Measurements from ENCODE around the gene ACSM2A. TPM values are rescaled to one million over a fixed set of nuclear protein-coding genes. Genes with fewer than 3 reads are reported as not detected.

Gene ACSM2A
- polyA plus RNA-seq, 1 experiment: not detected

GRCh38 chr16:20504418-20504817 lies 53.1 kb downstream of the ACSM2A start:
- TF ChIP-seq CTCF (IDR thresholded peaks at IDR 0.05; ENCODE audit: low read depth, low read length): no peak
- Histone ChIP-seq H3K4me3 (ENCODE audit: low read depth, low read length) (no peak overlapping the region), H3K27ac (ENCODE audit: low read depth, low read length) (no peak overlapping the region), H3K9me3 (ENCODE audit: control insufficient read depth, insufficient read depth, low read length) (peaks cover 12% of the 10 kb centered on the region), H3K27me3 (ENCODE audit: control insufficient read depth, insufficient read depth, low read length) (no peaks in the 10 kb centered on the region)
- CTCF ChIA-PET: no interaction called here
- POLR2A ChIA-PET: no interaction called here
- no peak for DNase-seq (ENCODE audit: low read depth, low spot score)

GRCh38 chr16:20507280-20507679 lies 56.0 kb downstream of the ACSM2A start:
- Histone ChIP-seq H3K4me3 (ENCODE audit: low read depth, low read length) (no peak overlapping the region), H3K27ac (ENCODE audit: low read depth, low read length) (no peak overlapping the region), H3K9me3 (ENCODE audit: control insufficient read depth, insufficient read depth, low read length) (peaks cover 16% of the 10 kb centered on the region), H3K27me3 (ENCODE audit: control insufficient read depth, insufficient read depth, low read length) (no peaks in the 10 kb centered on the region)
- no peak for TF ChIP-seq CTCF (IDR thresholded peaks at IDR 0.05; ENCODE audit: low read depth, low read length)
- DNase-seq (ENCODE audit: low read depth, low spot score): no peak
- POLR2A ChIA-PET: no interaction called here
- CTCF ChIA-PET: no interaction called here

- TF ChIP-seq CTCF (IDR thresholded peaks at IDR 0.05; ENCODE audit: low read depth, low read length): no peak
- ChIA-PET CTCF (no interaction called here), POLR2A (no interaction called here)
- Histone ChIP-seq H3K27me3 (ENCODE audit: control insufficient read depth, insufficient read depth, low read length) (no peaks in the 10 kb centered on the region), H3K9me3 (ENCODE audit: control insufficient read depth, insufficient read depth, low read length) (peaks cover 11% of the 10 kb centered on the region), H3K27ac (ENCODE audit: low read depth, low read length) (no peak overlapping the region), H3K4me3 (ENCODE audit: low read depth, low read length) (no peak overlapping the region)
- DNase-seq (ENCODE audit: low read depth, low spot score): no peak
These were observed 59.0 kb downstream of the ACSM2A start for GRCh38 chr16:20510323-20510722.

GRCh38 chr16:20515688-20516090 lies 64.4 kb downstream of the ACSM2A start:
- POLR2A ChIA-PET: no interaction called here
- no peak overlapping the region for H3K27ac ChIP-seq (ENCODE audit: low read depth, low read length)

GRCh38 chr16:20517149-20517548 lies 65.8 kb downstream of the ACSM2A start:
- ChIA-PET CTCF (no interaction called here), POLR2A (no interaction called here)
- TF ChIP-seq CTCF (IDR thresholded peaks at IDR 0.05; ENCODE audit: low read depth, low read length): no peak
- Histone ChIP-seq H3K4me3 (ENCODE audit: low read depth, low read length) (no peak overlapping the region), H3K9me3 (ENCODE audit: control insufficient read depth, insufficient read depth, low read length) (peaks cover 4% of the 10 kb centered on the region; the same call in 1 of the 2 replicates), H3K27me3 (ENCODE audit: control insufficient read depth, insufficient read depth, low read length) (no peaks in the 10 kb centered on the region), H3K27ac (ENCODE audit: low read depth, low read length) (no peak overlapping the region)
- DNase-seq (ENCODE audit: low read depth, low spot score): no peak

More at GRCh38 chr16:20515688-20516090, 64.4 kb downstream of the ACSM2A start:
- H3K9me3 ChIP-seq (ENCODE audit: control insufficient read depth, insufficient read depth, low read length): peaks cover 7% of the 10 kb centered on the region; the same call in 1 of the 2 replicates
- H3K4me3 ChIP-seq (ENCODE audit: low read depth, low read length): no peak overlapping the region
- no peak for TF ChIP-seq CTCF (IDR thresholded peaks at IDR 0.05; ENCODE audit: low read depth, low read length)
- CTCF ChIA-PET: no interaction called here
- no peaks in the 10 kb centered on the region for H3K27me3 ChIP-seq (ENCODE audit: control insufficient read depth, insufficient read depth, low read length)
- no peak for DNase-seq (ENCODE audit: low read depth, low spot score)
